A549 (cell line): Measurements from ENCODE around the gene HSD17B2. TPM values are rescaled to one million over a fixed set of nuclear protein-coding genes. Genes with fewer than 3 reads are reported as not detected.

Source experiments
- ATAC-seq, 2 experiments: fragments of 200-7000 bp in 1 of 2; fragments of >200 bp in 1 of 2; cut with Nextera tagmentation in 1 of 2; cut with Tn5 transposase in 1 of 2; 3 replicates each; pipeline versions ENCODE4 v1.8.0 to v1.9.1; 2018 to 2020; ENCODE audit warnings: mild to moderate bottlenecking in 1 of 2, moderate library complexity in 1 of 2
- CTCF ChIA-PET: fragments of 300-600 bp; sonication (Branson Sonifier 250); formaldehyde crosslinking; extraction: SDS; loops from one replicate; lab custom pipeline; 2021; ENCODE audit warnings: antibody characterized with exemption, inconsistent platforms; lab: Yijun Ruan, JAX
- POLR2A ChIA-PET: fragments of 350-600 bp; formaldehyde crosslinking; extraction: SDS; loops from one replicate; lab custom pipeline; 2021; ENCODE audit warnings: antibody characterized with exemption, inconsistent platforms; lab: Yijun Ruan, JAX
- DNase-seq, 2 experiments: peaks; one replicate each; pipeline versions ENCODE4 v3.0.0 to v3.0.0-alpha.2; 2011 to 2016; ENCODE audit warnings: low read depth in 1 of 2, low spot score in 1 of 2
- FAIRE-seq: peaks from 2 replicates; lab custom pipeline; 2011; peaks lifted over from hg19 to GRCh38; lab: Jason Lieb, UNC
- H3K27ac ChIP-seq, 2 experiments: fragments of >200 bp; sonication (Bioruptor Twin); formaldehyde crosslinking; 3 replicates each; pipeline ENCODE4 v1.5.1; 2016 to 2017
- H3K4me1 ChIP-seq: fragments of >200 bp; sonication (Bioruptor Twin); formaldehyde crosslinking; 3 replicates; pipeline ENCODE4 v1.6.1; 2016
- H3K4me2 ChIP-seq: fragments of >200 bp; sonication (Bioruptor Twin); formaldehyde crosslinking; 3 replicates; pipeline ENCODE4 v1.6.1; 2016
- H3K4me3 ChIP-seq: fragments of >200 bp; sonication (Bioruptor Twin); formaldehyde crosslinking; 3 replicates; pipeline ENCODE4 v1.5.1; 2016
- H3K9me3 ChIP-seq: fragments of >200 bp; sonication (Bioruptor Twin); formaldehyde crosslinking; 3 replicates; pipeline ENCODE4 v1.6.1; 2016
- BHLHE40 ChIP-seq: IDR thresholded peaks from 2 replicates; pipeline ENCODE4 v1.6.1; 2012; ENCODE audit warnings: low read depth, low read length, inconsistent platforms
- CBX8 ChIP-seq: fragments of 200-600 bp; sonication (generic); IDR thresholded peaks from 2 replicates; pipeline ENCODE4 v1.6.1; 2016
- CHD4 ChIP-seq: fragments of 200-600 bp; sonication (generic); IDR thresholded peaks from 2 replicates; pipeline ENCODE4 v1.6.1; 2016; ENCODE audit warnings: antibody characterized with exemption, mild to moderate bottlenecking, borderline replicate concordance
- EHF ChIP-seq: fragments of 250-450 bp; sonication (Bioruptor Pico); IDR thresholded peaks from 2 replicates; pipeline ENCODE4 v1.5.0; 2020; ENCODE audit warnings: mild to moderate bottlenecking
- FOSB ChIP-seq: fragments of 250-450 bp; sonication (Bioruptor Pico); IDR thresholded peaks from 2 replicates; pipeline ENCODE4 v1.5.0; 2020; ENCODE audit warnings: mild to moderate bottlenecking, moderate library complexity
- FOSL2 ChIP-seq, 2 experiments: fragments of 450-650 bp in 1 of 2; fragments of >200 bp in 1 of 2; sonication (Bioruptor Twin) in 1 of 2; formaldehyde crosslinking; IDR thresholded peaks; 2 replicates each; pipeline versions ENCODE4 v1.5.0 to v1.6.1; 2016 to 2020; ENCODE audit warnings: mild to moderate bottlenecking in 1 of 2, moderate library complexity in 1 of 2
- GATA3 ChIP-seq: IDR thresholded peaks from 2 replicates; pipeline ENCODE4 v1.6.1; 2012; ENCODE audit warnings: borderline replicate concordance
- HOXB5 ChIP-seq: fragments of 250-450 bp; sonication (Bioruptor Pico); IDR thresholded peaks from 2 replicates; pipeline ENCODE4 v1.5.0; 2020; ENCODE audit warnings: mild to moderate bottlenecking, moderate library complexity
- JUNB ChIP-seq: fragments of >200 bp; sonication (Bioruptor Twin); formaldehyde crosslinking; IDR thresholded peaks from 2 replicates; pipeline ENCODE4 v1.6.1; 2016
- KDM1A ChIP-seq: fragments of 200-600 bp; sonication (generic); IDR thresholded peaks from 2 replicates; pipeline ENCODE4 v1.6.1; 2016; ENCODE audit warnings: low read depth, mild to moderate bottlenecking
- MAFK ChIP-seq: fragments of 450-650 bp; IDR thresholded peaks from 2 replicates; pipeline ENCODE4 v1.6.1; 2014; ENCODE audit not compliant: partially characterized antibody
- NFE2L2 ChIP-seq: fragments of 150-350 bp; conservative IDR thresholded peaks from 2 replicates; pipeline ENCODE4 v1.6.1; 2014; ENCODE audit warnings: low read length
- NR3C1 ChIP-seq: fragments of >200 bp; sonication (Bioruptor Twin); formaldehyde crosslinking; IDR thresholded peaks from 3 replicates; pipeline ENCODE4 v1.6.1; 2017
- PHF8 ChIP-seq: fragments of 200-600 bp; sonication (generic); IDR thresholded peaks from 2 replicates; pipeline ENCODE4 v1.6.1; 2016; ENCODE audit warnings: low read depth, mild to moderate bottlenecking, antibody characterized with exemption, moderate library complexity, borderline replicate concordance
- RAD21 ChIP-seq, 2 experiments: fragments of >200 bp in 1 of 2; sonication (Bioruptor Twin) in 1 of 2; formaldehyde crosslinking in 1 of 2; IDR thresholded peaks in 1 of 2; conservative IDR thresholded peaks in 1 of 2; 2 replicates in 1 of 2; 3 replicates in 1 of 2; pipeline ENCODE4 v1.6.1; 2012 to 2018; ENCODE audit warnings: inconsistent platforms in 1 of 2
- RCOR1 ChIP-seq: fragments of 150-350 bp; IDR thresholded peaks from 2 replicates; pipeline ENCODE4 v1.6.1; 2014; ENCODE audit warnings: antibody characterized with exemption, low read length, low read depth
- RFX5 ChIP-seq: fragments of 450-650 bp; IDR thresholded peaks from 2 replicates; pipeline ENCODE4 v1.7.1; 2014; ENCODE audit warnings: antibody characterized with exemption, mild to moderate bottlenecking, moderate library complexity
- RNF2 ChIP-seq: fragments of 200-600 bp; sonication (generic); IDR thresholded peaks from 2 replicates; pipeline ENCODE4 v1.6.1; 2016; ENCODE audit warnings: low read depth, mild to moderate bottlenecking, antibody characterized with exemption, moderate library complexity, borderline replicate concordance
- SMC3 ChIP-seq: fragments of >200 bp; sonication (Bioruptor Twin); formaldehyde crosslinking; IDR thresholded peaks from 3 replicates; pipeline ENCODE4 v1.6.1; 2018; ENCODE audit warnings: inconsistent platforms
- SREBF2 ChIP-seq: fragments of 450-650 bp; IDR thresholded peaks from 2 replicates; pipeline ENCODE4 v1.6.1; 2014; ENCODE audit warnings: mild to moderate bottlenecking, moderate library complexity
- TFCP2L1 ChIP-seq: fragments of 250-450 bp; sonication (Bioruptor Pico); IDR thresholded peaks from 2 replicates; pipeline ENCODE4 v1.5.0; 2021; ENCODE audit warnings: mild to moderate bottlenecking
- ZFP36 ChIP-seq: fragments of 450-650 bp; IDR thresholded peaks from 2 replicates; pipeline ENCODE4 v1.6.1; 2014; ENCODE audit warnings: borderline replicate concordance; ENCODE audit not compliant: partially characterized antibody
- ZNF302 ChIP-seq: fragments of 250-450 bp; sonication (Bioruptor Pico); IDR thresholded peaks from 2 replicates; pipeline ENCODE4 v1.9.0; 2021; ENCODE audit warnings: inconsistent platforms, mild to moderate bottlenecking, moderate library complexity
- WGBS: methylation state at CpG from one replicate; pipeline ENCODE4 v1.1.6; 2017; ENCODE audit errors: missing lambda C conversion rate; 5-methylcytosine and 5-hydroxymethylcytosine counted together
- polyA plus RNA-seq, 4 experiments: library from polyadenylated mRNA; depleted of rRNA in 3 of 4; stranded (reverse); fragments of >200 nt; fragmentation: RNase III in 1 of 4; extraction: RNeasy Plus Mini Kit Qiagen cat#74134 plus additional on column Dnase treatment in 1 of 4; gene quantifications; 2 replicates in 3 of 4; 3 replicates in 1 of 4; pipeline ENCODE4 v1.2.3, GENCODE V29; 2011 to 2017
- TF ChIP-seq, protein P1 (sequence below): fragments of 150-350 bp; IDR thresholded peaks from 2 replicates; pipeline ENCODE4 v1.6.1; 2014; ENCODE audit warnings: low read depth, mild to moderate bottlenecking, low read length
- TF ChIP-seq, protein P2 (sequence below): fragments of 250-450 bp; sonication (Bioruptor Pico); IDR thresholded peaks from 2 replicates; pipeline ENCODE4 v1.5.0; 2021; ENCODE audit warnings: mild to moderate bottlenecking, moderate library complexity, borderline replicate concordance
- TF ChIP-seq, protein P3 (sequence below): IDR thresholded peaks from 2 replicates; pipeline ENCODE4 v1.6.1; 2012
- TF ChIP-seq, protein P4 (sequence below): fragments of >200 bp; sonication (Bioruptor Twin); formaldehyde crosslinking; IDR thresholded peaks from 3 replicates; pipeline ENCODE4 v1.5.1; 2016
- TF ChIP-seq, protein P5 (sequence below): IDR thresholded peaks from 2 replicates; pipeline ENCODE4 v1.6.1; 2012; ENCODE audit warnings: low read depth, borderline replicate concordance

HSD17B2 gene
- polyA plus RNA-seq, 2 of the 4 experiments (the other 2 are of a cell fraction), result 0.03 TPM; not detected in 1

DNA sequence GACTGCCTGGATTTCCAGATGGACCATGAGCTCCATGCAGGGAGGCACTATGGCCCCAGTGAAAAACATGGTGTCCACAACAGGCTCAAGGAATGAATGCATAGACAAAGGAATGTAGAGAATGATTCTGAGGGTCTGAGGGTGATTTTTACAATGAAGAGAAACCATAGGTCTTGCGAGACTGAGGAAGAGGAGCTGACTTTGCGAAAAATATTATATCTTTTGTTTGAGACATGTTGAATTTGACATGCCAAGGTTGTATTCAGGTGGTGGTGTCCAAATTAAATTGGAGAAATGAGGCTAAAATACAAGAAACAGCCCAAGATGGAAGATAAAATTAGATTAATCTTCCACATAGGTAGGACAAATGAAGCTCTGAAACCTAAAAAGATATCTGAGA is 12.7 kb downstream of the HSD17B2 start:
- no peak overlapping the region for H3K4me2 ChIP-seq
- no peak overlapping the region for H3K27ac ChIP-seq
- no peaks in the 10 kb centered on the region for H3K9me3 ChIP-seq
- ATAC-seq, result no peak
- ChIA-PET POLR2A (no interaction called here), CTCF (interaction anchor here (0.6 to 1.4 kb wide), 3 partner anchors 8 to 220 kb away, joined by 3 to 4 read pairs (median 4); no protein-coding TSS in a partner anchor)
- FAIRE-seq, result no peak
- H3K4me3 ChIP-seq, result no peak overlapping the region
- 2% methylated on average over 2 of the region's 2 CpGs for WGBS
- DNase-seq, result no peak
- TF ChIP-seq KDM1A, result no peak
- TF ChIP-seq, protein P1, sequence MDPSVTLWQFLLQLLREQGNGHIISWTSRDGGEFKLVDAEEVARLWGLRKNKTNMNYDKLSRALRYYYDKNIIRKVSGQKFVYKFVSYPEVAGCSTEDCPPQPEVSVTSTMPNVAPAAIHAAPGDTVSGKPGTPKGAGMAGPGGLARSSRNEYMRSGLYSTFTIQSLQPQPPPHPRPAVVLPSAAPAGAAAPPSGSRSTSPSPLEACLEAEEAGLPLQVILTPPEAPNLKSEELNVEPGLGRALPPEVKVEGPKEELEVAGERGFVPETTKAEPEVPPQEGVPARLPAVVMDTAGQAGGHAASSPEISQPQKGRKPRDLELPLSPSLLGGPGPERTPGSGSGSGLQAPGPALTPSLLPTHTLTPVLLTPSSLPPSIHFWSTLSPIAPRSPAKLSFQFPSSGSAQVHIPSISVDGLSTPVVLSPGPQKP, result no peak
- no peak for TF ChIP-seq MAFK
- TF ChIP-seq TFCP2L1 (CRISPR knock-in tag), result no peak
- no peak for TF ChIP-seq FOSL2 (IDR thresholded peaks at IDR 0.05)
- TF ChIP-seq FOSL2 (CRISPR knock-in tag; IDR thresholded peaks at IDR 0.05), result no peak
- TF ChIP-seq HOXB5 (CRISPR knock-in tag), result no peak
- no peak for TF ChIP-seq NR3C1
- TF ChIP-seq PHF8, result no peak
- no peak for TF ChIP-seq NFE2L2
- TF ChIP-seq CHD4, result no peak
- no peak for TF ChIP-seq SMC3
- TF ChIP-seq RNF2, result no peak
- TF ChIP-seq, protein P2, sequence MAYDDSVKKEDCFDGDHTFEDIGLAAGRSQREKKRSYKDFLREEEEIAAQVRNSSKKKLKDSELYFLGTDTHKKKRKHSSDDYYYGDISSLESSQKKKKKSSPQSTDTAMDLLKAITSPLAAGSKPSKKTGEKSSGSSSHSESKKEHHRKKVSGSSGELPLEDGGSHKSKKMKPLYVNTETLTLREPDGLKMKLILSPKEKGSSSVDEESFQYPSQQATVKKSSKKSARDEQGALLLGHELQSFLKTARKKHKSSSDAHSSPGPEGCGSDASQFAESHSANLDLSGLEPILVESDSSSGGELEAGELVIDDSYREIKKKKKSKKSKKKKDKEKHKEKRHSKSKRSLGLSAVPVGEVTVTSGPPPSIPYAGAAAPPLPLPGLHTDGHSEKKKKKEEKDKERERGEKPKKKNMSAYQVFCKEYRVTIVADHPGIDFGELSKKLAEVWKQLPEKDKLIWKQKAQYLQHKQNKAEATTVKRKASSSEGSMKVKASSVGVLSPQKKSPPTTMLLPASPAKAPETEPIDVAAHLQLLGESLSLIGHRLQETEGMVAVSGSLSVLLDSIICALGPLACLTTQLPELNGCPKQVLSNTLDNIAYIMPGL (CRISPR knock-in tag), result no peak
- no peak for TF ChIP-seq EHF (CRISPR knock-in tag)
- no peak for TF ChIP-seq RAD21 (conservative IDR thresholded peaks at IDR 0.05 in 1 of 2, IDR thresholded peaks at IDR 0.05 in 1 of 2)
- TF ChIP-seq FOSB, result no peak
- no peaks in the 10 kb centered on the region for H3K4me1 ChIP-seq

DNA sequence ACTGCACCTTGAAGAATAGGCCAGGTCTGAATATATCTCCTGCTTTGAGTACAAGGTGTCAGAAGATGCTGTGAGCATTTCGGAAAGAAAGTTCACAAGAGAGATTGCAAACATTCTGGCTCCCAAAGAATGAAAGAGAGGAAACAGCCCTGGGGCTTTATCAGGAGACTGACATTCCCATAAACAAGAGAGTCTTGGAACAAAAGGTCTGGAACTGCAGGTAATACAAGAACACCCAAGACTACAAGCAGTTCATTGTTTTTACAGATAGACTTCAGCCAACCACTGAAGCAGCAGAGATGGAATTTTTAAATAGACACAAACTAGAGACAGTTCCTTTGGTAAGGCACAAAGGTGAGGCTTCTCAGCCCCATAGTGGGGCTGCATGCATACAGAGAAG is 14.4 kb downstream of the HSD17B2 start:
- TF ChIP-seq BHLHE40 (no peak), CBX8 (no peak), RAD21 (conservative IDR thresholded peaks at IDR 0.05 in 1 of 2, IDR thresholded peaks at IDR 0.05 in 1 of 2) (no peak), GATA3 (no peak), JUNB (no peak)
- TF ChIP-seq, protein P3, sequence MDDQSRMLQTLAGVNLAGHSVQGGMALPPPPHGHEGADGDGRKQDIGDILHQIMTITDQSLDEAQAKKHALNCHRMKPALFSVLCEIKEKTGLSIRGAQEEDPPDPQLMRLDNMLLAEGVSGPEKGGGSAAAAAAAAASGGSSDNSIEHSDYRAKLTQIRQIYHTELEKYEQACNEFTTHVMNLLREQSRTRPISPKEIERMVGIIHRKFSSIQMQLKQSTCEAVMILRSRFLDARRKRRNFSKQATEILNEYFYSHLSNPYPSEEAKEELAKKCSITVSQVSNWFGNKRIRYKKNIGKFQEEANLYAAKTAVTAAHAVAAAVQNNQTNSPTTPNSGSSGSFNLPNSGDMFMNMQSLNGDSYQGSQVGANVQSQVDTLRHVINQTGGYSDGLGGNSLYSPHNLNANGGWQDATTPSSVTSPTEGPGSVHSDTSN, result no peak
- TF ChIP-seq, all 56 proteins: peak for 0
- H3K4me1 ChIP-seq, result no peaks in the 10 kb centered on the region
- ChIA-PET CTCF (interaction anchor here (1.6 kb wide), 1 partner anchor 13 kb away, joined by 6 read pairs; no protein-coding TSS in a partner anchor), POLR2A (no interaction called here)
- 23% methylated on average over 1 of the region's 1 CpG for WGBS
- DNase-seq (no peak), ATAC-seq (no peak), FAIRE-seq (no peak)
- no peak overlapping the region for H3K27ac ChIP-seq
- no peak overlapping the region for H3K4me3 ChIP-seq
- H3K9me3 ChIP-seq, result no peaks in the 10 kb centered on the region
- H3K4me2 ChIP-seq, result no peak overlapping the region

DNA sequence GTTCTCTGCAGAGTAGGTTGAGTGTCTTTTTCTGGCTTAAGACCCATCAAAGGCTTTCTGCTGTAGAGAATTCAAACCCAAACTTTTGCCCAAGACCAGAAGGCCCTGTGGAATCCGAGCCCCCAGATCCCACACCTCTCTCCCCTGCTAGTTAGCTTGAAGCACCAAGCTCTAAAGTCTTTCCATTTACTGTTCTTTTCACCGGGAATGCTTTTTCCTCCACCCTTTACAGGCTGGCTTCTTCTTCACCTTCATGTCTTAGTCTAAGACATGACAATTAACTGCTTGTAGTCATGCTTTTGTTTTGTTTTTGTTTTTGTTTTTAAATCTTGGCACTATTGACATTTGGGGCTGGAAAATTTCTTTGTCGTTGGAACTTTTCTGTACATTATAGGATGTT is 15.5 kb downstream of the HSD17B2 start:
- no peaks in the 10 kb centered on the region for H3K4me1 ChIP-seq
- TF ChIP-seq ZNF302 (CRISPR knock-in tag) (no peak), MAFK (no peak), EHF (CRISPR knock-in tag) (no peak), RFX5 (no peak), SMC3 (no peak), RCOR1 (no peak), SREBF2 (no peak), ZFP36 (no peak)
- TF ChIP-seq, protein P4, sequence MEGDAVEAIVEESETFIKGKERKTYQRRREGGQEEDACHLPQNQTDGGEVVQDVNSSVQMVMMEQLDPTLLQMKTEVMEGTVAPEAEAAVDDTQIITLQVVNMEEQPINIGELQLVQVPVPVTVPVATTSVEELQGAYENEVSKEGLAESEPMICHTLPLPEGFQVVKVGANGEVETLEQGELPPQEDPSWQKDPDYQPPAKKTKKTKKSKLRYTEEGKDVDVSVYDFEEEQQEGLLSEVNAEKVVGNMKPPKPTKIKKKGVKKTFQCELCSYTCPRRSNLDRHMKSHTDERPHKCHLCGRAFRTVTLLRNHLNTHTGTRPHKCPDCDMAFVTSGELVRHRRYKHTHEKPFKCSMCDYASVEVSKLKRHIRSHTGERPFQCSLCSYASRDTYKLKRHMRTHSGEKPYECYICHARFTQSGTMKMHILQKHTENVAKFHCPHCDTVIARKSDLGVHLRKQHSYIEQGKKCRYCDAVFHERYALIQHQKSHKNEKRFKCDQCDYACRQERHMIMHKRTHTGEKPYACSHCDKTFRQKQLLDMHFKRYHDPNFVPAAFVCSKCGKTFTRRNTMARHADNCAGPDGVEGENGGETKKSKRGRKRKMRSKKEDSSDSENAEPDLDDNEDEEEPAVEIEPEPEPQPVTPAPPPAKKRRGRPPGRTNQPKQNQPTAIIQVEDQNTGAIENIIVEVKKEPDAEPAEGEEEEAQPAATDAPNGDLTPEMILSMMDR, result no peak
- TF ChIP-seq, protein P5, sequence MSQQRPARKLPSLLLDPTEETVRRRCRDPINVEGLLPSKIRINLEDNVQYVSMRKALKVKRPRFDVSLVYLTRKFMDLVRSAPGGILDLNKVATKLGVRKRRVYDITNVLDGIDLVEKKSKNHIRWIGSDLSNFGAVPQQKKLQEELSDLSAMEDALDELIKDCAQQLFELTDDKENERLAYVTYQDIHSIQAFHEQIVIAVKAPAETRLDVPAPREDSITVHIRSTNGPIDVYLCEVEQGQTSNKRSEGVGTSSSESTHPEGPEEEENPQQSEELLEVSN, result no peak
- no peak overlapping the region for H3K27ac ChIP-seq
- H3K4me3 ChIP-seq, result no peak overlapping the region
- DNase-seq (no peak), FAIRE-seq (no peak), ATAC-seq (no peak)
- H3K4me2 ChIP-seq, result no peak overlapping the region
- POLR2A ChIA-PET, result no interaction called here
- no peaks in the 10 kb centered on the region for H3K9me3 ChIP-seq
- CTCF ChIA-PET, result interaction anchor here (1.6 to 1.8 kb wide), 2 partner anchors 12 to 110 kb away, joined by 5 to 6 read pairs; no protein-coding TSS in a partner anchor
- WGBS, result 4% methylated on average over 3 of the region's 3 CpGs
